ENCODE measurements around the gene SLC16A7.

The SLC16A7 gene

DNA sequence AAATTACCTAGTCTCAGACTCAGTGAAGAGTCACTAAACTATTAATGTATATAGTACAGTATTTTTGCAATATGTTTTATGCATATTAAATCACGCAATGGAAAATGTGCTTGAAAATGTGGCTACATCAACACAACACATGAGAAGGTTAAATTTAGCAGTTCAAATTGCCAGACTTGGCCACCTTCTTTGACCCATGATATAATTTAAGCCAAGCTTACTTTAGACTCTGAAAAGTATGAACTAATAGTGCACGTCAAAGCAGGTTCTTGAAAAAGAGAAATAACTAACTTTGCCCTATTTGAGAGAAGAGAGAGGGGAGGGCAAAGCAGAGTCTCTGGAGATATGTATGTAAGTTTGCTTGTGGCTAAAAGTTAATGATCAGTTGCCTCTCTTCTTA, 68.7 kb downstream of the SLC16A7 start:
- peaks cover 30% of the 10 kb centered on the region for H3K9me3 Mint-ChIP-seq
- no peaks in the 10 kb centered on the region for H3K27me3 Mint-ChIP-seq (ENCODE audit: low read depth, poor library complexity)
- no peaks in the 10 kb centered on the region for H3K36me3 Mint-ChIP-seq (ENCODE audit: low read depth)
- H3K4me1 Mint-ChIP-seq = no peaks in the 10 kb centered on the region
- TF ChIP-seq, protein P1, sequence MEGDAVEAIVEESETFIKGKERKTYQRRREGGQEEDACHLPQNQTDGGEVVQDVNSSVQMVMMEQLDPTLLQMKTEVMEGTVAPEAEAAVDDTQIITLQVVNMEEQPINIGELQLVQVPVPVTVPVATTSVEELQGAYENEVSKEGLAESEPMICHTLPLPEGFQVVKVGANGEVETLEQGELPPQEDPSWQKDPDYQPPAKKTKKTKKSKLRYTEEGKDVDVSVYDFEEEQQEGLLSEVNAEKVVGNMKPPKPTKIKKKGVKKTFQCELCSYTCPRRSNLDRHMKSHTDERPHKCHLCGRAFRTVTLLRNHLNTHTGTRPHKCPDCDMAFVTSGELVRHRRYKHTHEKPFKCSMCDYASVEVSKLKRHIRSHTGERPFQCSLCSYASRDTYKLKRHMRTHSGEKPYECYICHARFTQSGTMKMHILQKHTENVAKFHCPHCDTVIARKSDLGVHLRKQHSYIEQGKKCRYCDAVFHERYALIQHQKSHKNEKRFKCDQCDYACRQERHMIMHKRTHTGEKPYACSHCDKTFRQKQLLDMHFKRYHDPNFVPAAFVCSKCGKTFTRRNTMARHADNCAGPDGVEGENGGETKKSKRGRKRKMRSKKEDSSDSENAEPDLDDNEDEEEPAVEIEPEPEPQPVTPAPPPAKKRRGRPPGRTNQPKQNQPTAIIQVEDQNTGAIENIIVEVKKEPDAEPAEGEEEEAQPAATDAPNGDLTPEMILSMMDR (IDR thresholded peaks at IDR 0.05) = no peak
- no peak overlapping the region for H3K4me3 Mint-ChIP-seq
- DNase-seq = no peak
- H3K27ac Mint-ChIP-seq = no peak overlapping the region

DNA sequence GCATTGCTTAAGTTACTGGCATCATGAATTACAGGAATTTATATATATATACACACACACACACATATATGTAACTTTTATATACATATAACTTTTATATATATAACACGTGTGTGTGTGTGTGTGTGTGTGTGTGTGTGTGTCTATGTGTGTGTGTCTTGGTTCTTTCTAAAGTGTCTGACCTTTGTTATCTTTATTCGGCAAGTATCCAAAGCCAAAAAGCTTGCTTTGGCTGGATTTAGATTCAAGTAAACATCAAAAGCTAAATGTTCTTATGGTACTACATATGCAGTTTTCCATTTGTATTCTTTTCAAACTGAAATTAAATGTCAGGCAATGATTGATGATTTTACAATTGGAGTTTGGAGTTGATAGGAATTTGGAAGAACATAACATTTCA, 69.9 kb downstream of the SLC16A7 start:
- Mint-ChIP-seq H3K9me3 (peaks cover 30% of the 10 kb centered on the region), H3K4me1 (no peaks in the 10 kb centered on the region), H3K4me3 (no peak overlapping the region), H3K27me3 (ENCODE audit: low read depth, poor library complexity) (no peaks in the 10 kb centered on the region), H3K27ac (no peak overlapping the region), H3K36me3 (ENCODE audit: low read depth) (no peaks in the 10 kb centered on the region)
- TF ChIP-seq, protein P1 (IDR thresholded peaks at IDR 0.05) = no peak
- DNase-seq = no peak

- H3K27me3 Mint-ChIP-seq (ENCODE audit: low read depth, poor library complexity) = no peaks in the 10 kb centered on the region
- no peak overlapping the region for H3K4me3 Mint-ChIP-seq
- no peak overlapping the region for H3K27ac Mint-ChIP-seq
- H3K4me1 Mint-ChIP-seq = no peaks in the 10 kb centered on the region
- H3K36me3 Mint-ChIP-seq (ENCODE audit: low read depth) = no peaks in the 10 kb centered on the region
- DNase-seq = no peak
- peaks cover 30% of the 10 kb centered on the region for H3K9me3 Mint-ChIP-seq
- TF ChIP-seq, protein P1 (IDR thresholded peaks at IDR 0.05) = no peak
Observed at GRCh38 chr12:59668674-59669073, 72.8 kb downstream of the SLC16A7 start.

DNA sequence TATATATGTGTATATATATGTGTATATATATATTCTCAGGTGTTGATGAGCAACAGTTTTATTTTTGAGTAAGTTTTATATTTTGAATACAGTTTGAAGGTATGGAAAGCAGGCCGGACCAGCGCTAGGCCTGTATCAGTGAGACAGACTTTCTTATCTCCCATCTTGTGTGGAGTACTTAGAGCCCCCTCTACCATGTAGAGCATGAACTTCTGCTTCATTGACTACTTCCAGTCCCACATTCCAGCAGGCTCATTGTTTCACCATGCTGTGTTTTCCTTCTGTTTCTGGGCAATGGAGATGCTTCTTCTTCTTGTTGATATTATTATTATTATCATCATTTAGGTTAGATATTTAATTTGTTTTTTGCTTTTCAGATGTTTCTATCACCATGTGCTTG, 76.4 kb downstream of the SLC16A7 start:
- H3K36me3 Mint-ChIP-seq (ENCODE audit: low read depth) = no peaks in the 10 kb centered on the region
- no peak overlapping the region for H3K4me3 Mint-ChIP-seq
- no peak overlapping the region for H3K27ac Mint-ChIP-seq
- TF ChIP-seq, protein P1 (IDR thresholded peaks at IDR 0.05) = no peak
- H3K27me3 Mint-ChIP-seq (ENCODE audit: low read depth, poor library complexity) = no peaks in the 10 kb centered on the region
- H3K4me1 Mint-ChIP-seq = no peaks in the 10 kb centered on the region
- DNase-seq = no peak
- H3K9me3 Mint-ChIP-seq = peaks cover 15% of the 10 kb centered on the region

DNA sequence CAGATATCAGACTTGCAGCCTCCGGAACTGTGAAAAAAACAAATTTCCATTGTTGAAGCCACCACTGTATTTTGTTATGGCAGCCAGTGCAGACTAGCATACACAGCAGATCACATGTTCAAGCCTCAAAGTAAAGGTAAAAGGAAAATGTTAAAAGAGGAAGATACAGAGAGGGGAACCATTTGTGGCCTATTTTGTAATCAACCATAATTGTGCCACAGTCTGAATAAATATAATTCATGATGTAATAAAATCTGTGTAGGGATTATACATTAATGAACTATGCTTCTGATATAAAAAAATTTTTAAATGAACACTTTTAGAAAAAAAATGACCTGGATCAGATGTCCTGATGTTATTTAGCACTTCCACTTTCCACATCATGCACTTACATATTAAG, 79.6 kb downstream of the SLC16A7 start:
- Mint-ChIP-seq H3K4me1 (no peaks in the 10 kb centered on the region), H3K36me3 (ENCODE audit: low read depth) (no peaks in the 10 kb centered on the region), H3K27ac (no peak overlapping the region), H3K27me3 (ENCODE audit: low read depth, poor library complexity) (no peaks in the 10 kb centered on the region), H3K4me3 (no peak overlapping the region), H3K9me3 (no peaks in the 10 kb centered on the region)
- TF ChIP-seq, protein P1 (IDR thresholded peaks at IDR 0.05) = no peak
- no peak for DNase-seq

DNA sequence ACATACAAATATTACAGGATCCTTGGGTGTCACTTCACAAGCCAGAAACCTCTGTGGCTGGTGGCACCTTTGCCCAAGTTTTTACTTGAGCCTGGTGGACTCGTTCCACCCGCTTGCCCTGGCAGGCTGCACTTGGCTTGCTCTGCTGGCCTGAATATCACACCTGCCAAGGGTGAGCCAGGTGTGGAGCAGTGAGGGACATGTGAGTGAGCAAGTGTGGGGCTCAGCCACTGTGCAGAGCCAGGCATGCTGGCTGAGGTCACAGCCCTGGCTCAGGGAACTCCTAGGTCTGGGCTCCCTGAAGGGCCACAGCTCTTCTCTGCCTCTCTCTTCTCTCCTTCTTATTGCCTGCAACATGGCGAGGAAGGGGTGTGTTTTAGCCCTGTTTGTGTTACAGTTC, 82.0 kb downstream of the SLC16A7 start:
- DNase-seq = no peak
- Mint-ChIP-seq H3K36me3 (ENCODE audit: low read depth) (no peaks in the 10 kb centered on the region), H3K27ac (no peak overlapping the region), H3K9me3 (no peaks in the 10 kb centered on the region), H3K27me3 (ENCODE audit: low read depth, poor library complexity) (no peaks in the 10 kb centered on the region), H3K4me1 (no peaks in the 10 kb centered on the region), H3K4me3 (no peak overlapping the region)
- TF ChIP-seq, protein P1 (IDR thresholded peaks at IDR 0.05) = no peak
